ENCODE measurements around the gene CACNA1B.

GRCh38 chr9:137967280-137967953 lies 89.8 kb downstream of the CACNA1B start:
- no peak for TF ChIP-seq MXI1 (IDR thresholded peaks at IDR 0.05; ENCODE audit: borderline replicate concordance, low read depth, low read length)
- TF ChIP-seq CTCF (conservative IDR thresholded peaks at IDR 0.05; ENCODE audit: low read depth, low read length): no peak
- no peak for TF ChIP-seq POLR2A (IDR thresholded peaks at IDR 0.05; ENCODE audit: low read depth, low read length)
- TF ChIP-seq RAD21 (IDR thresholded peaks at IDR 0.05; ENCODE audit: low read length): no peak
- TF ChIP-seq CHD1 (IDR thresholded peaks at IDR 0.05; ENCODE audit: low read depth, low read length): no peak
- no peak for TF ChIP-seq RCOR1 (IDR thresholded peaks at IDR 0.05; ENCODE audit: insufficient replicate concordance, low read length)
- TF ChIP-seq SMC3 (IDR thresholded peaks at IDR 0.05; ENCODE audit: low read depth, low read length): no peak
- TF ChIP-seq CEBPB (IDR thresholded peaks at IDR 0.05; ENCODE audit: low read depth, low read length): no peak
- no peak for TF ChIP-seq USF2 (IDR thresholded peaks at IDR 0.05; ENCODE audit: low read depth, low read length)
- TF ChIP-seq FOS (IDR thresholded peaks at IDR 0.05; ENCODE audit: low read depth, low read length): no peak
- TF ChIP-seq, protein P1, sequence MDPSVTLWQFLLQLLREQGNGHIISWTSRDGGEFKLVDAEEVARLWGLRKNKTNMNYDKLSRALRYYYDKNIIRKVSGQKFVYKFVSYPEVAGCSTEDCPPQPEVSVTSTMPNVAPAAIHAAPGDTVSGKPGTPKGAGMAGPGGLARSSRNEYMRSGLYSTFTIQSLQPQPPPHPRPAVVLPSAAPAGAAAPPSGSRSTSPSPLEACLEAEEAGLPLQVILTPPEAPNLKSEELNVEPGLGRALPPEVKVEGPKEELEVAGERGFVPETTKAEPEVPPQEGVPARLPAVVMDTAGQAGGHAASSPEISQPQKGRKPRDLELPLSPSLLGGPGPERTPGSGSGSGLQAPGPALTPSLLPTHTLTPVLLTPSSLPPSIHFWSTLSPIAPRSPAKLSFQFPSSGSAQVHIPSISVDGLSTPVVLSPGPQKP (IDR thresholded peaks at IDR 0.05; ENCODE audit: borderline replicate concordance, low read depth, low read length): no peak
- no peak for TF ChIP-seq MAZ (IDR thresholded peaks at IDR 0.05; ENCODE audit: borderline replicate concordance, low read depth, low read length)
- no peak for TF ChIP-seq RFX5 (IDR thresholded peaks at IDR 0.05; ENCODE audit: low read depth, low read length)
- no peak for TF ChIP-seq MAFK (IDR thresholded peaks at IDR 0.05; ENCODE audit: low read depth, low read length)

Measured in IMR-90 (cell line).